Thoracic aorta (tissue), 2 donors: ENCODE measurements around the gene USP34. TPM values are rescaled to one million over a fixed set of nuclear protein-coding genes. Genes with fewer than 3 reads are reported as not detected.

Experiments used
- ATAC-seq: fragments of 150-250 bp; one replicate; pipeline ENCODE4 v1.8.0; 2017; ENCODE audit warnings: low read depth; ENCODE audit not compliant: insufficient number of reproducible peaks, low FRiP score
- DNase-seq: peaks from one replicate; pipeline ENCODE4 v3.0.0-alpha.2; 2020; ENCODE audit warnings: low spot score
- H3K27ac ChIP-seq, 2 donors: fragments of 200-600 bp; sonication (generic); 1 replicate in 1 of 2; 2 replicates in 1 of 2; pipeline ENCODE4 v1.5.1; 2016; ENCODE audit warnings: mild to moderate bottlenecking in 2 of 2, moderate library complexity in 2 of 2
- H3K27me3 ChIP-seq: fragments of 200-600 bp; sonication (generic); replicated peaks from 2 replicates; pipeline ENCODE4 v1.6.0; 2016; ENCODE audit warnings: mild to moderate bottlenecking; ENCODE audit not compliant: insufficient read depth
- H3K36me3 ChIP-seq: fragments of 200-600 bp; sonication (generic); one replicate; pipeline ENCODE4 v1.5.1; 2016
- H3K4me1 ChIP-seq, 2 donors: fragments of 200-600 bp; sonication (generic); 1 replicate in 1 of 2; 2 replicates in 1 of 2; pipeline versions ENCODE4 v1.5.1 to v1.6.0; 2016; ENCODE audit warnings: low read depth in 2 of 2, mild to moderate bottlenecking in 1 of 2; ENCODE audit not compliant: control insufficient read depth in 1 of 2
- H3K4me3 ChIP-seq: fragments of 200-600 bp; sonication (generic); 2 replicates; pipeline ENCODE4 v1.5.1; 2016; ENCODE audit warnings: mild to moderate bottlenecking
- H3K9me3 ChIP-seq: fragments of 200-600 bp; sonication (generic); 2 replicates; pipeline ENCODE4 v1.5.1; 2016
- CTCF ChIP-seq: fragments of 200-600 bp; sonication (generic); IDR thresholded peaks from one replicate; pipeline ENCODE4 v1.5.1; 2019; ENCODE audit warnings: antibody characterized with exemption
- total RNA-seq, 2 donors: library from RNA; depleted of rRNA; stranded (reverse); fragments of >200 nt; gene quantifications; one replicate each; pipeline versions ENCODE4 v1.1.0 to v1.2.3, GENCODE V29; 2016

The USP34 gene
- total RNA-seq, 2 donors from 2014 or later = 88.0 to 191 TPM

DNA sequence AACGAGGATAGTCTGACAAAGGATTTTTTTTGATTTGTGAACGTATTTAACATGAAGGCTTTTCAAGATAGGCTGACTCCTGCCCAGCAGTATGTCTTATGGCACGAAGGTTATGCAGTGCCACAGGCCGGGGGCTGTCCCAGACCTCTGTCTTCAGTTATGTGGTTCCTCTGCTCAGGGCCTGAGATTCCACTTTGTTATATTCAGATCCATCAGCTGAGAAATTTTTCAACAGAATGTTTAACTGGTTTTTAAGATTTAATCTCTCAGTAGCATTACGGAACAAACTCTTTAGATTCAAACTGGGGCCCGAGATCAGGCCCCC lies 288.9 kb downstream of the USP34 start:
- Histone ChIP-seq H3K36me3 (peaks cover 38% of the 10 kb centered on the region), H3K4me3 (no peak overlapping the region), H3K9me3 (no peaks in the 10 kb centered on the region), H3K27ac (peak overlapping the region in 1 of 2 donors; percentile 93), H3K4me1 (peaks cover 35 to 55% of the 10 kb centered on the region in 2 donors), H3K27me3 (no peaks in the 10 kb centered on the region)
- no peak for ATAC-seq
- no peak for DNase-seq
- no peak for TF ChIP-seq CTCF

GRCh38 chr2:61181382-61182058 lies 289.4 kb downstream of the USP34 start:
- H3K4me1 ChIP-seq = peaks cover 35 to 55% of the 10 kb centered on the region in 2 donors
- H3K27me3 ChIP-seq = no peaks in the 10 kb centered on the region
- no peak for TF ChIP-seq CTCF
- H3K4me3 ChIP-seq = peak overlapping the region; percentile 4
- peaks cover 35% of the 10 kb centered on the region for H3K36me3 ChIP-seq
- peak overlapping the region; percentile 65 to 93 for H3K27ac ChIP-seq
- no peak for DNase-seq
- ATAC-seq = no peak
- no peaks in the 10 kb centered on the region for H3K9me3 ChIP-seq

- Histone ChIP-seq H3K9me3 (no peaks in the 10 kb centered on the region), H3K4me1 (peaks cover 35 to 55% of the 10 kb centered on the region in 2 donors), H3K27me3 (no peaks in the 10 kb centered on the region), H3K27ac (peak overlapping the region; percentile 65 to 93), H3K36me3 (peaks cover 31% of the 10 kb centered on the region), H3K4me3 (peak overlapping the region; percentile 80)
- DNase-seq (no peak), ATAC-seq (no peak)
- no peak for TF ChIP-seq CTCF
Measured at GRCh38 chr2:61180686-61181085, 290.2 kb downstream of the USP34 start.

GRCh38 chr2:61179701-61180639 lies 290.9 kb downstream of the USP34 start:
- peak overlapping the region; percentile 80 for H3K4me3 ChIP-seq
- peaks cover 35 to 55% of the 10 kb centered on the region in 2 donors for H3K4me1 ChIP-seq
- ATAC-seq = peak; percentile 27
- peak; percentile 27 for DNase-seq
- no peaks in the 10 kb centered on the region for H3K9me3 ChIP-seq
- peaks cover 24% of the 10 kb centered on the region for H3K36me3 ChIP-seq
- no peaks in the 10 kb centered on the region for H3K27me3 ChIP-seq
- peak overlapping the region; percentile 65 to 93 for H3K27ac ChIP-seq
- TF ChIP-seq CTCF = no peak
